Activated T-helper 17 cell treated with anti-CD3 and anti-CD28 coated beads, Interleukin-2, amount 50 U/mL, for 72 hours (primary cell): ENCODE results near the gene CCNYL1. TPM values are rescaled to one million over a fixed set of nuclear protein-coding genes. Genes with fewer than 3 reads are reported as not detected.

ENCODE experiments used
- ATAC-seq: fragments of 150-1000 bp; cut with Tn5 transposase; replicated peaks from 2 replicates; pipeline ENCODE4 v1.10.0; 2021; ENCODE audit warnings: mild to moderate bottlenecking, moderate library complexity
- H3K27ac Mint-ChIP-seq: one replicate; pipeline ENCODE4 v1.8.0; 2022; ENCODE audit warnings: mixed read lengths
- H3K27me3 Mint-ChIP-seq: one replicate; pipeline ENCODE4 v1.8.0; 2022; ENCODE audit warnings: mixed read lengths
- H3K36me3 Mint-ChIP-seq: one replicate; pipeline ENCODE4 v1.8.0; 2022; ENCODE audit warnings: low read depth, mild to moderate bottlenecking, mixed read lengths
- H3K4me1 Mint-ChIP-seq: one replicate; pipeline ENCODE4 v1.8.0; 2022; ENCODE audit warnings: mixed read lengths
- H3K4me3 Mint-ChIP-seq: one replicate; pipeline ENCODE4 v1.8.0; 2022; ENCODE audit warnings: mild to moderate bottlenecking, mixed read lengths
- H3K9me3 Mint-ChIP-seq: one replicate; pipeline ENCODE4 v1.8.0; 2022; ENCODE audit warnings: mixed read lengths
- total RNA-seq, 2 donors: library from RNA; stranded (reverse); gene quantifications; one replicate each; pipeline ENCODE4 v1.2.3, GENCODE V29; 2022

Gene CCNYL1
- total RNA-seq, 2 donors from 2014 or later, result 3.4 to 6.8 TPM

DNA sequence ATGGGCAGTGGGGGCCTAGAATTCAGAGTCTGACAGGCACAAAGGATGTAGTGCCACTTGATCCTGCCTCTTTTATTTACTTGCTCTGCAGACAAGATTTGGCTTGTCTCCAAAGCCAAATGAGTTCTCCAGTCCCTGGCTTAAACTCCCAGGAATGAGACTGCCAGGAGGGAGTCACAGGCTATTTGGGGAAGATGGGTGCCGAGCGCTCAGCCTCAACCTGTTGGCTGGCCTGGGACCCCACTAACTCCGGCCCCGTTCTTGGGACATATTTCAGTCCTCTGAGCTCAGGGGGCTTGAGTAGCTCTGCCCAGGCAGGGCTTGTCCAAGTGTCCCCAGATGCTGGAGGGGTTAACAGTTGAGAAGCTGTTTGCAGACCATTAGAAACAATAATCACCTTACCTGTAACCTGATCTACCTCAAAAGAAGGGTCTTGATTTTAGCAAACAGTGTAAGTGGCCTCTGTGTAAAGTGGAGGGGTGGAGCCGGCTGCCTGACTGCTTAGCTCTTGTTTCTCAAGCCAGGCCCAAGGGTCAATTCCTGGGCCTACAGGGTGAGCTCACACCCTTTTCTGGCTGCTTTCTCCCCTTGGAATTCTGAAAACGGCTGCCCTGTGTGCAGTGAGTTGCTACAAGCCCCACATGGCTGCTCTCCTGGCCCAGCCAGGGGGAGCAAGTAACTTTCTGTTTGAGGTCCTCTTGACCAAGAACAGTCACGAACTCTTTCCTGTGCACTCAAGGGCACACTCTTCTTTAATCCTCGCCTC is 85.3 kb downstream of the CCNYL1 start:
- Mint-ChIP-seq H3K9me3 (no peaks in the 10 kb centered on the region), H3K36me3 (no peaks in the 10 kb centered on the region), H3K27me3 (peaks cover 8% of the 10 kb centered on the region), H3K4me3 (no peak overlapping the region), H3K27ac (no peak overlapping the region), H3K4me1 (no peaks in the 10 kb centered on the region)
- no peak for ATAC-seq

DNA sequence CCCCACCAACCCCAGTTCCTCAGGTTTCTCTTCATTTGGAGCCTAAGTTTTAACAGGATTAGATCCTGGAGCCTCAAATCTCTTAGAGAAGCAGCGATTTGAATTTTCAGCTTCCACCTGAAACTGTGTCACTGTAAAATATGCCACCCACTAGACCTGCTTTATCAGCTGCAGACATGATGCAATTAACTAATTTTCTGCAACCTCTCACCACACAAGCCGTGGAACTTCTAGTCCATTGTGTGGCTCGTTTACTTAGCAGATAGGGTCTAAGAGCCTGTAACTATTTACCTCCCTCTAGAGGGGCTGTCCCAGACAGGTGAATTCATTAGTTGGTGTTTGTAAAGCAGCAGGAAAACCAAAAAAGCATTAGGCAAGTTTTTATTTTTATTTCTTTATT is 89.8 kb downstream of the CCNYL1 start:
- Mint-ChIP-seq H3K9me3 (no peaks in the 10 kb centered on the region), H3K4me1 (no peaks in the 10 kb centered on the region), H3K27ac (no peak overlapping the region), H3K36me3 (no peaks in the 10 kb centered on the region), H3K4me3 (no peak overlapping the region), H3K27me3 (no peaks in the 10 kb centered on the region)
- ATAC-seq, result no peak

- Mint-ChIP-seq H3K4me1 (peaks cover 3% of the 10 kb centered on the region), H3K4me3 (no peak overlapping the region), H3K36me3 (no peaks in the 10 kb centered on the region), H3K9me3 (no peaks in the 10 kb centered on the region), H3K27me3 (peaks cover 3% of the 10 kb centered on the region), H3K27ac (no peak overlapping the region)
- no peak for ATAC-seq
Measured at GRCh38 chr2:207802650-207803049, 91.2 kb downstream of the CCNYL1 start.

Other genes with a start within 250 kb of the CCNYL1 start
- gene CREB1, start 181.7 kb upstream of the CCNYL1 start, total RNA-seq, result 10 to 100 TPM; 84.2 to 97.5 TPM
- 10 to 100 TPM; 10.8 to 20.4 TPM for gene METTL21A, start 86.2 kb upstream of the CCNYL1 start, total RNA-seq
- gene FZD5, start 58.3 kb downstream of the CCNYL1 start, total RNA-seq, result 1 to 10 TPM in 1 of 2 donors, under 1 TPM in 1; 0.54 to 1.2 TPM